Large intestine (tissue), 3 donors: ENCODE measurements around the gene RBMS1. TPM values are rescaled to one million over a fixed set of nuclear protein-coding genes. Genes with fewer than 3 reads are reported as not detected.
A peak's percentile ranks its signal among the peaks of the same experiment; 100 is the strongest.

Experiments used
- DNase-seq, 2 donors: peaks; one replicate each; pipeline versions ENCODE4 v3.0.0 to v3.0.0-alpha.2; 2013
- H3K27ac ChIP-seq: one replicate; pipeline ENCODE4 v1.5.1; 2013; ENCODE audit warnings: low read length
- H3K27me3 ChIP-seq: 2 replicates; pipeline ENCODE4 v1.6.1; 2013; ENCODE audit warnings: low read length; ENCODE audit not compliant: control insufficient read depth, insufficient read depth
- H3K36me3 ChIP-seq: 2 replicates; pipeline ENCODE4 v1.6.1; 2013; ENCODE audit warnings: low read length; ENCODE audit not compliant: control insufficient read depth, insufficient read depth
- H3K4me1 ChIP-seq: one replicate; pipeline ENCODE4 v1.6.1; 2013; ENCODE audit warnings: low read length; ENCODE audit not compliant: control insufficient read depth, insufficient read depth
- H3K4me3 ChIP-seq: one replicate; pipeline ENCODE4 v1.5.1; 2013; ENCODE audit warnings: low read length
- H3K9me3 ChIP-seq: one replicate; pipeline ENCODE4 v1.6.1; 2013; ENCODE audit warnings: mild to moderate bottlenecking, low read depth, low read length, moderate library complexity; ENCODE audit not compliant: control insufficient read depth
- WGBS: methylation state at CpG from one replicate; pipeline ENCODE4 v1.1.5; 2013; ENCODE audit warnings: low lambda C conversion rate; ENCODE audit not compliant: insufficient coverage; 5-methylcytosine and 5-hydroxymethylcytosine counted together
- polyA plus RNA-seq: library from polyadenylated mRNA; unstranded; fragments of 120-200 nt; gene quantifications from one replicate; pipeline ENCODE4 v1.2.1, GENCODE V29; 2013

RBMS1 gene
- polyA plus RNA-seq, 1 donor, result 46.6 TPM

DNA sequence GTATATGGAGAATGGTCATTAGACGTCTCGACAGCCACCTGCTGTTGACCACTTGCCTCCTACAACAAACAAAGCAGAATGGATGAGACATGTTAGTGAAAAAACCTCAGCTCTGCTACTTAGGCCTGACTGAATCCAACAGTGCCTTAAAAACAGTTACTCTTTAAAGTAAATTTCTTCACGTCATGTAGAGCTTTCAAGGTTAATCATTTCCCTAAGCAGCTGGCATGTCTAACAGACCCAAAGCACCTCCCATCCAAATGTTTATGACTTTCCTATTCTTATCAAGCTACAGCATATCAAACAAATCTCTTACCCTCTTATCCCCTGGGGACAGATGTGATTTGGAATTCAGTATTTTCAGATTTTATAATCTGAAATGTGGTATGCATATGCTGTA is 218.0 kb downstream of the RBMS1 start:
- peak in 1 of 2 donors; percentile 51 for DNase-seq
- H3K4me1 ChIP-seq, result peaks cover 18% of the 10 kb centered on the region
- H3K27ac ChIP-seq, result no peak overlapping the region
- no CpG with 5 or more reads among the region's 3 CpGs for WGBS
- no peaks in the 10 kb centered on the region for H3K27me3 ChIP-seq
- no peak overlapping the region for H3K4me3 ChIP-seq
- H3K36me3 ChIP-seq, result peaks cover 21% of the 10 kb centered on the region
- H3K9me3 ChIP-seq, result no peaks in the 10 kb centered on the region

DNA sequence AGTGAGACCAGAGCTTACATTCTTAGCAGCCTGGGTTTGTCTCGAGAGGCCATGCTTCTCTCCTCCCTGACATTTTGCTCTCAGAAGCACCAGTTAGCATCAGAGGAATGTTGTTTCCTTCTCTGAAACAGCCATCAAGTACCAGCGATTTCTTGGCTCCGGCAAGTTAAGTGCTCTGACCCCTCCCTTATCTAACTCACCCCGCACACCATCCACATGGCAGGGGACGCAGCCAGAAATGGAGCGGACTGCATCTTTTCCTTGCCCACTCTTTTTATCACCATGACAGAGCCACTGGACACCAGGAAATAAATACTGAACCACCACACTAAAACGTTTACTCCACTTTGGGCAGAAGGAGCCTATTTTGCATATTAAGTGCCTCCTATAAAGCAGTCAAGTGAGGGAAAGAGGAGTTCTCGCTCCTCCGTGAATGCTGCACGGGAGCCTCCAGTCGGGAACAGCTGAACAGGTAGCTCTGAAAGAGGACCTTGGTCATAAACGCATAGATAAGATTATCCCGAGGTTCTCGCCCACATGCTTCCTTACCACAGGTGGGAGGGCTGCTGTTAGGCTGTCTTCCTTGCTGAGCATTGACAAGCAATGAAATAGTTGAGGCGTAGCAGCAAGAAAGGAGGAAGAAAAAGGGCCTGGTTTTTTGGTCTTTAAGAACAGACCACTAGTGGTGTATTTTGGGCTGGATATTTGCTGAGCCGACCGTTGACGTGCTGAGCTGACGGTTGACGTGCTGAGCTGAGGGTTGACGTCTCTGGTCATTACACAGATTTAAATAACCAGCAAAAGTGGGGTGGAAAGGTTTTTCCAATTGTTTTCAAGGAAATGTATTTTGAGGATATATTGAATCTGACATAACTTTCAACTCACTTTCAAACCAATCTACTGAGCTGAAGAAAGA is 222.2 kb downstream of the RBMS1 start:
- peaks cover 31% of the 10 kb centered on the region for H3K4me1 ChIP-seq

DNA sequence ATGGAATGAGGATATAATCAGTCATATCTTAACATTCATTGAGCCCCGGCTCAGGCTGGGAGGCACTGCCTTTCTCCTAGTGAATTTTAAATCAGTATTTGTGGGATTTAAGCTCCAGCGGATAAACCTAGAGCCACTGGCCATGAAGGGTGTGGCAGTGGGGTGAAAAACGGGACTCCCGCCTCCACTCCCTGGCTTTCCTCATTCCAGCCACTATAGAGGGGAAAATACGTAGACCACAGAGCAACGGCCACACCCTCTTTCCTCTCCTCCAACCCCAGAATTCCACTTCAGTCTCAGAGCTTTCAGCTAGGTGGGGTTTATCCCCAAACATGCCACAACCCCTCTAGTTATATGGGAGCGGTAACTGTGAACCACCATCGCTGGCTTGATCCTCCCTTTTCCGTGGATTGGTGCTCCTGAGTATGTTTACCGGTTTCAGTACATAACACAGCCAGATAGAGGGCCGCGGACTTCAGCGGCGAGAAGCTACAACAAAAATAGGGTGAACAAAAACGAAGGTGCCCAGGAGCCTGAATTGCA is 223.0 kb downstream of the RBMS1 start:
- H3K9me3 ChIP-seq, result no peaks in the 10 kb centered on the region
- WGBS, result 76% methylated on average over 3 of the region's 15 CpGs
- H3K36me3 ChIP-seq, result peaks cover 4% of the 10 kb centered on the region
- peak overlapping the region; percentile 85 for H3K27ac ChIP-seq
- H3K4me1 ChIP-seq, result peaks cover 30% of the 10 kb centered on the region
- H3K4me3 ChIP-seq, result peak overlapping the region; percentile 54
- peak; percentile 31 to 77 for DNase-seq
- no peaks in the 10 kb centered on the region for H3K27me3 ChIP-seq

More for the DNA sequence above, 222.2 kb downstream of the RBMS1 start:
- H3K36me3 ChIP-seq, result peaks cover 4% of the 10 kb centered on the region
- H3K4me3 ChIP-seq, result peak overlapping the region; percentile 54
- no peaks in the 10 kb centered on the region for H3K27me3 ChIP-seq
- peak overlapping the region; percentile 85 for H3K27ac ChIP-seq
- H3K9me3 ChIP-seq, result no peaks in the 10 kb centered on the region
- peak; percentile 84 to 90 for DNase-seq
- WGBS, result no CpG with 5 or more reads among the region's 21 CpGs

DNA sequence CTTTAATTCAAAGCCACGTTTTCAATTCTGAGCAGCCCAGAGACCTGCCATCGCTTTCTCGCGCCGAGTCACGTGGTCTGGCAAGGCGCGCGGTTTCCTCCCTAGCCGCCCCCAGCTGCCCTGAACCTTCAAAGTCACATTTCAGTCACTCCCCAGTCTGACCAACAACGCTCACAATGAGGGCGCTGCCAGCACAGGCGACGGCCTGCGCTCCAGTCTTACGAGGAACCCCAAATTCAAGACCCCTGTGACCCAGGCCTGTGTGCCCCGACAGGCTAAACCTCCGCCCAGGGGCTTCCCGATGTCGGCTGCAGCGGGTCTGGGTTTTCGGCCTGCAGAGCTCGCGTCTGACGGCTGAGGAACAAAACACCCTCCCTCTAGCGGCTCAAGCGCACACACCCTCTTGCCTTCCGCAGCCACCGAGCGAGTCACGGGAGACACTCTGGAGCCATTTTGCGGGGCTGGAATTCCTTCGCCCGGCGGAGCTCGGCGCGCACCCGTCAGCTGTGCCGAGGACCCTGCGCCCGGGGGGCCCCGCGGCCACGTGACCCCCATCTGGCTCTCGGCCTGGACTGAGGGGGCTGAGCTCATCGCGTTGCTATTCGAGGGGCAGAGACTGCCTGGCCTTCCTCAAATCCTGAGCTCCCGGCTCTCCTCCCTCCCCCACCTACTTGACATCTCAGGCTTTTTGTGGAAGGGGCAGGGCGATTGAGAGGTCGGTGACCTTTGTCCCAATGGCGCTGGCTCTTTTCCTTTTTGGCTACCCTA is 223.6 kb downstream of the RBMS1 start:
- DNase-seq, result peak; percentile 83 to 94
- Histone ChIP-seq H3K9me3 (no peaks in the 10 kb centered on the region), H3K27me3 (no peaks in the 10 kb centered on the region), H3K4me3 (peak overlapping the region; percentile 54), H3K27ac (peak overlapping the region; percentile 85), H3K36me3 (no peaks in the 10 kb centered on the region), H3K4me1 (peaks cover 24% of the 10 kb centered on the region)
- WGBS, result no CpG with 5 or more reads among the region's 53 CpGs

DNA sequence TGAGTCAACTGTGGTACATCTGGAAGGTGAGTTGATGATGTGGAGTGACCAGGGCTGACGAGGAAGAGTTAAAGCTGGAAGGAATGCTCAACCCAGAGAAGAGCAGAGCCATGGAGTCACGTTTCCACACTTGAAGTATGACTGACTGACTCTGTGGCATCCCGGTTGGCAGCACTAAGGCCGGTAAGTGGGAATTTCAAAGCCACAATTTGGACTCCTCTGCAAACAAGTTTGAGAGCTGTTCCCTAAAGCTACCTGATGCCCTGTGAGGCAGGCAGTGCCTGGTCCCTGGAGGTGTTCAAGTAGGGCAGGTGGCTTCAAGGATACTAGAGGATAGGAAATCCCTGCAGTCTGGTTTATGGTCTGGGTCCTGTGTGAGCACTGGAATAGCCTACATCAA is 224.2 kb downstream of the RBMS1 start:
- H3K9me3 ChIP-seq, result no peaks in the 10 kb centered on the region
- no peak for DNase-seq
- no peaks in the 10 kb centered on the region for H3K36me3 ChIP-seq
- H3K4me3 ChIP-seq, result peak overlapping the region; percentile 54
- H3K27me3 ChIP-seq, result no peaks in the 10 kb centered on the region
- peak overlapping the region; percentile 85 for H3K27ac ChIP-seq
- peaks cover 24% of the 10 kb centered on the region for H3K4me1 ChIP-seq
- WGBS, result no CpG with 5 or more reads among the region's 4 CpGs

DNA sequence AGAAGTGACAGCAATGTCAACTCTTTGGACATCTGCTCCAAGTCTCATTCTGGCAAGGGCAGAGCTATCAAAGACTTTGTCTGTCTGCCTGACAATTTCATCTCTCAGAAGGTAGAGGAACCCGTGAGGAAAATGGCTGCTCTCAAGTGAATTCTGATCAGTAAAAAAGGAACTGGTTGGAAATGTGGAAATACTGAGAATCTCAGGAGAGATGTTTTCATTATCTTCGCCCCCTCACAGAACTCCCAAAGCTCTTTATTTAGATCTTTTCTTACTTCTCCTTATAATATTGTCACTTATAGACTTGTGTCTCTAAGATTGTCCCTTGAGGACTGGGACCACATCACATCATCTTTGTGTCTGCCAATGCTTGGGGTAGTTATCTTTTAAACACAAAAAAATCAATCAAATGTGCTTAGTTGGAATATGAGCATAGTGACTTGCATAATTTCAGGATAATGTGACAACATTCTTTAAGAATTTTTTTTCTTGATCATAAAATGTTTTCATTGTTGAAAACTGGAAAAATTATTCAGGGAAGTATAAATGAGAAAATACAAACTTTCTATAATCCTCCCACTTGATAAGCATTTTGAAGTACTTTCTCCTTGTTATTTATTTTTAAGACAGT is 225.3 kb downstream of the RBMS1 start:
- 86% methylated on average over 1 of the region's 2 CpGs for WGBS
- no peaks in the 10 kb centered on the region for H3K27me3 ChIP-seq
- no peaks in the 10 kb centered on the region for H3K9me3 ChIP-seq
- peaks cover 24% of the 10 kb centered on the region for H3K4me1 ChIP-seq
- H3K27ac ChIP-seq, result no peak overlapping the region
- no peak for DNase-seq
- H3K4me3 ChIP-seq, result no peak overlapping the region
- H3K36me3 ChIP-seq, result no peaks in the 10 kb centered on the region

DNA sequence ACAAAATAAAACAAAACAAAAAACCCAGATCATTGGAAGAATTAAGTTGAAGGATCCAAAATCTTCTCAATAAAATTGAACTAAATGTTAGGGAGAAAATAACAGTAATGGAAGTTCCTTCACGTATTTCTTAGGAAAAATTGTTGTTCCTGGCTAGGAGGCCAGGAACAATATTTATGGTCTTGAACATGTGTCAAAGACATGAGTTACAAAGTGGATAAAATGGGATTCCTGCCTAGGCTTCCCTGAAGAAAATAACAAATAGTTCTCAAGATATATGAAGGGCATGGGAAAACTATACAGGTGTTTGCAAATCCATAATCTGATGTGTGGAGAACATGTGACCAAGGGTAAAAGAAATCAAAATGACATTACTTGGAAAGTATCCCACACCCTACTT is 225.9 kb downstream of the RBMS1 start:
- Histone ChIP-seq H3K4me1 (peaks cover 24% of the 10 kb centered on the region), H3K27me3 (no peaks in the 10 kb centered on the region), H3K9me3 (no peaks in the 10 kb centered on the region), H3K27ac (no peak overlapping the region), H3K36me3 (no peaks in the 10 kb centered on the region), H3K4me3 (no peak overlapping the region)
- 100% methylated on average over 1 of the region's 1 CpG for WGBS
- no peak for DNase-seq

DNA sequence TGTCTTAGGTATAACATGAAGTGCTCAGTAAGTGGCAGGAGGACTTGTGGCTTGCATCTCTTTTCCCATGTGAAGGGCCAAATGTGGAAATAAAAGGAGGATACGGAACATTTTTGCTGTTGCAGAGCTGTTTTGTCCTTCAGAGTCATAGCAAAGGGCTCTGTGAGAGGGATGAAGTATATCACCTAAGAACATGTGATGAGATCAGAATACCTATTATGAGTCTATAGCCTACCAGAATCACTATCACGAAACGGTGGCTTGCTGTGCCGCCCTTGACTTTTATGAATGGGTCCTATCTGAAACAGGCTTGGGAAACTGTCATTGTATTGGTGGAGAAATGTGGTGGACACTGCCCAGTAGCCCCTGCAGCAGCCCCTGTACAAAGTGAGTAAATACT is 226.6 kb downstream of the RBMS1 start:
- Histone ChIP-seq H3K36me3 (no peaks in the 10 kb centered on the region), H3K27me3 (no peaks in the 10 kb centered on the region), H3K27ac (no peak overlapping the region), H3K9me3 (no peaks in the 10 kb centered on the region), H3K4me3 (no peak overlapping the region), H3K4me1 (peaks cover 24% of the 10 kb centered on the region)
- DNase-seq, result no peak
- no CpG with 5 or more reads among the region's 4 CpGs for WGBS

DNA sequence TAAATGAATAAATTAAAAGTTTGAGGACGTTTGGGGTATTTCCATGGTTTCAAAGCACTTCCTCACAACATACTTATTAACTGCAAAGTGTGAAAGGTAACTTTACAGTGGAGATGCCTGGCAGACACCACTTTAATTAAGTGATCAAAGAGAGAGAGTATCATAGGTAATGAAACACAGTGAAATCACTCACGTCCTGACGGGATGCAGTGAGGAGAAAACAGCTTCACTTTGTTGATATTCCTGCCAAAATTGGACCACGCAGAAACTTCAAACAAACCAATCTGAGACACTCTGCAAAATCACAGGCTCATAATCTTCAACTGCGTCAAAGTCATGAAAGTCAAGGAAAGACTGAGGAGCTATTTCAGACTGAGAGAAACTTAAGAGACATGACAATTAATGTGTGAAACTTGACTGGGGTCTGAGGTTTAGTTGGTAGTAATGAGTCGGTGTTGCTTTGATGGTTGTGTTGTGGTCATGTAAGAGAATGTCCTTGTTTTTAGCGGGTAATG is 227.5 kb downstream of the RBMS1 start:
- Histone ChIP-seq H3K4me3 (no peak overlapping the region), H3K4me1 (peaks cover 17% of the 10 kb centered on the region), H3K27ac (no peak overlapping the region), H3K9me3 (no peaks in the 10 kb centered on the region), H3K27me3 (no peaks in the 10 kb centered on the region), H3K36me3 (no peaks in the 10 kb centered on the region)
- no peak for DNase-seq
- WGBS, result 83% methylated on average over 1 of the region's 7 CpGs

DNA sequence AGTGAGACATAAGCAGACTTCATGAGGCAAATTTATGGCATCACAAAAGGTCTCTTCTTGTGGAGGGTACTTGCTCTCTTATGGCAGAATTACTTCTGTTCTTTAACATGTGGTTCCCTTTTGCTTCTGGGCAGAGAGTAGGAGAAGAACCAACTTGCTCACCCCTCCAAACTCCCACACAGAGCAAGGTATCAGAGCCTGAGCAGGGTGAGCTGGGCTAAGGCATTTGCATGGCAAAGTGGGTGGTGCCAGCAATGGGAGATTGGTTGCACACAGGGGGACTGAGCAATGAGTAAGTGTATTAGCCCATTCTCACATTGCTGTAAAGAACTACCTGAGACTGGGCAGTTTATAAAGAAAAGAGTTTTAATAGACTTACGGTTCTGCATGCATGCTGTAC is 229.3 kb downstream of the RBMS1 start:
- no peaks in the 10 kb centered on the region for H3K9me3 ChIP-seq
- no peak overlapping the region for H3K27ac ChIP-seq
- no peak for DNase-seq
- peaks cover 2% of the 10 kb centered on the region for H3K4me1 ChIP-seq
- WGBS, result 100% methylated on average over 1 of the region's 1 CpG
- H3K36me3 ChIP-seq, result no peaks in the 10 kb centered on the region
- no peak overlapping the region for H3K4me3 ChIP-seq
- no peaks in the 10 kb centered on the region for H3K27me3 ChIP-seq
